WTC11 (cell line): ENCODE results near the gene VAMP3. TPM values are rescaled to one million over a fixed set of nuclear protein-coding genes. Genes with fewer than 3 reads are reported as not detected.

Source experiments
- ATAC-seq: fragments of 200-7000 bp; cut with Tn5 transposase; 2 replicates; pipeline ENCODE4 v1.10.0; 2021; ENCODE audit warnings: mild to moderate bottlenecking, moderate library complexity
- CTCF ChIA-PET: fragments of 300-600 bp; sonication (Branson Sonifier 250); formaldehyde crosslinking; loops from one replicate; lab custom pipeline; 2021; ENCODE audit warnings: antibody characterized with exemption; lab: Charles Lee
- POLR2A ChIA-PET: fragments of 350-600 bp; sonication (Branson Sonifier 250); formaldehyde crosslinking; loops from one replicate; lab custom pipeline; 2021; ENCODE audit warnings: antibody characterized with exemption; lab: Charles Lee
- DNase-seq: peaks from one replicate; pipeline ENCODE4 v3.0.0; 2021; ENCODE audit warnings: low spot score
- H3K27ac Mint-ChIP-seq: 2 replicates; pipeline ENCODE4 v1.8.0; 2021; ENCODE audit warnings: mixed read lengths
- H3K27me3 Mint-ChIP-seq: 2 replicates; pipeline ENCODE4 v1.8.0; 2021; ENCODE audit warnings: low read depth, mild to moderate bottlenecking, moderate library complexity, mixed read lengths
- H3K36me3 Mint-ChIP-seq: 2 replicates; pipeline ENCODE4 v1.8.0; 2021; ENCODE audit warnings: mixed read lengths
- H3K4me1 Mint-ChIP-seq: 2 replicates; pipeline ENCODE4 v1.8.0; 2022; ENCODE audit warnings: mixed read lengths
- H3K4me3 Mint-ChIP-seq: 2 replicates; pipeline ENCODE4 v1.8.0; 2021; ENCODE audit warnings: mild to moderate bottlenecking, moderate library complexity, mixed read lengths
- H3K9me3 Mint-ChIP-seq: 2 replicates; pipeline ENCODE4 v1.8.0; 2021; ENCODE audit warnings: mixed read lengths
- CREB1 ChIP-seq: sonication (generic); formaldehyde crosslinking; IDR thresholded peaks from 2 replicates; pipeline ENCODE4 v1.8.0; 2023; ENCODE audit warnings: mild to moderate bottlenecking, missing genetic modification reagents
- ELF4 ChIP-seq: sonication (generic); formaldehyde crosslinking; IDR thresholded peaks from 2 replicates; pipeline ENCODE4 v1.8.1; 2022; ENCODE audit warnings: low read depth, mild to moderate bottlenecking, moderate library complexity, missing genetic modification reagents
- ESRRA ChIP-seq: sonication (generic); formaldehyde crosslinking; IDR thresholded peaks from 2 replicates; pipeline ENCODE4 v1.8.1; 2022; ENCODE audit warnings: mild to moderate bottlenecking, missing genetic modification reagents, borderline replicate concordance
- FOXJ3 ChIP-seq: sonication (generic); formaldehyde crosslinking; IDR thresholded peaks from 2 replicates; pipeline ENCODE4 v1.9.0; 2021; ENCODE audit warnings: missing genetic modification reagents, mild to moderate bottlenecking, borderline replicate concordance
- MXD4 ChIP-seq: fragments of 250-450 bp; sonication (Bioruptor Pico); IDR thresholded peaks from 2 replicates; pipeline ENCODE4 v1.8.0; 2021; ENCODE audit warnings: mild to moderate bottlenecking, moderate library complexity, borderline replicate concordance
- NFATC4 ChIP-seq: fragments of 250-450 bp; sonication (Bioruptor Pico); IDR thresholded peaks from 2 replicates; pipeline ENCODE4 v1.9.0; 2021; ENCODE audit warnings: mild to moderate bottlenecking
- NR2C2 ChIP-seq: sonication (generic); formaldehyde crosslinking; IDR thresholded peaks from 2 replicates; pipeline ENCODE4 v1.8.0; 2022; ENCODE audit warnings: mild to moderate bottlenecking, missing genetic modification reagents
- NR3C1 ChIP-seq: sonication (generic); formaldehyde crosslinking; conservative IDR thresholded peaks from 2 replicates; pipeline ENCODE4 v1.8.1; 2023; ENCODE audit warnings: low read depth, mild to moderate bottlenecking, missing genetic modification reagents
- RORB ChIP-seq: fragments of 250-450 bp; sonication (Bioruptor Pico); IDR thresholded peaks from 2 replicates; pipeline ENCODE4 v1.9.0; 2021; ENCODE audit warnings: mild to moderate bottlenecking
- STAT6 ChIP-seq: sonication (generic); formaldehyde crosslinking; conservative IDR thresholded peaks from 2 replicates; pipeline ENCODE4 v1.8.1; 2023; ENCODE audit warnings: mild to moderate bottlenecking, low read depth, missing genetic modification reagents, moderate library complexity
- TEAD4 ChIP-seq: sonication (generic); formaldehyde crosslinking; IDR thresholded peaks from 2 replicates; pipeline ENCODE4 v1.8.0; 2022; ENCODE audit warnings: mild to moderate bottlenecking, missing genetic modification reagents
- ZNF396 ChIP-seq: fragments of 250-450 bp; sonication (Bioruptor Pico); IDR thresholded peaks from 2 replicates; pipeline ENCODE4 v1.8.0; 2021; ENCODE audit warnings: mild to moderate bottlenecking, moderate library complexity, borderline replicate concordance
- ZNF671 ChIP-seq: fragments of 250-450 bp; sonication (Bioruptor Pico); IDR thresholded peaks from 2 replicates; pipeline ENCODE4 v1.8.0; 2021; ENCODE audit warnings: mild to moderate bottlenecking
- ZSCAN18 ChIP-seq: fragments of 250-450 bp; sonication (Bioruptor Pico); IDR thresholded peaks from 2 replicates; pipeline ENCODE4 v2.1.2; 2022; ENCODE audit warnings: mild to moderate bottlenecking, moderate library complexity
- total RNA-seq: library from RNA; stranded (reverse); gene quantifications from 3 replicates; pipeline ENCODE4 v1.2.3, GENCODE V29; 2021
- TF ChIP-seq, protein P1 (sequence below): sonication (generic); formaldehyde crosslinking; IDR thresholded peaks from 2 replicates; pipeline ENCODE4 v1.8.0; 2023; ENCODE audit warnings: mild to moderate bottlenecking, missing genetic modification reagents
- TF ChIP-seq, protein P2 (sequence below): sonication (generic); formaldehyde crosslinking; IDR thresholded peaks from 2 replicates; pipeline ENCODE4 v1.8.1; 2023; ENCODE audit warnings: mild to moderate bottlenecking, missing genetic modification reagents, borderline replicate concordance
- TF ChIP-seq, protein P3 (sequence below): sonication (generic); formaldehyde crosslinking; IDR thresholded peaks from 2 replicates; pipeline ENCODE4 v1.8.0; 2022; ENCODE audit warnings: mild to moderate bottlenecking, missing genetic modification reagents
- TF ChIP-seq, protein P4 (sequence below): sonication (generic); formaldehyde crosslinking; IDR thresholded peaks from 2 replicates; pipeline ENCODE4 v1.8.1; 2022; ENCODE audit warnings: mild to moderate bottlenecking, missing genetic modification reagents, moderate library complexity, borderline replicate concordance

VAMP3 gene
- total RNA-seq, 1 experiment from 2014 or later: 40.2 TPM

DNA sequence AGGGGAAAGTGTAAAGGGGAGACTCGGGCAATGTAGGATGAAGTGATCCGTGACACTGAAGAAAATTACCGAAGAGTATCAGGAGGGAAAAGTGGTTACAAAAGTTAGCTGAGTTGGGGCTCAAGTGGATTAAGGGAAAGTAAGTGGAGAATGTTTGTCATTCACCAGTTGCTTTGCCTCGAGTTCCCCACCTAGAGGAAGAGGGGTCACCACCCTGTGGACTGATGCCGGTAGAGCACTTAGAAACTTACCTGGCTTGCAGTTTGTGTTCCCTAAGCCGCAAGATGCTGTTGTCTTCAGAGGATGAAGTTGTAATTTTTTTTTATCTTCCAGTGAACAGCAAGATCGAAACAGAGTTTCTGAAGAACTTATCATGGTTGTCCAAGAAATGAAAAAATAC is 14.0 kb downstream of the VAMP3 start:
- no peak for ATAC-seq
- DNase-seq: no peak

DNA sequence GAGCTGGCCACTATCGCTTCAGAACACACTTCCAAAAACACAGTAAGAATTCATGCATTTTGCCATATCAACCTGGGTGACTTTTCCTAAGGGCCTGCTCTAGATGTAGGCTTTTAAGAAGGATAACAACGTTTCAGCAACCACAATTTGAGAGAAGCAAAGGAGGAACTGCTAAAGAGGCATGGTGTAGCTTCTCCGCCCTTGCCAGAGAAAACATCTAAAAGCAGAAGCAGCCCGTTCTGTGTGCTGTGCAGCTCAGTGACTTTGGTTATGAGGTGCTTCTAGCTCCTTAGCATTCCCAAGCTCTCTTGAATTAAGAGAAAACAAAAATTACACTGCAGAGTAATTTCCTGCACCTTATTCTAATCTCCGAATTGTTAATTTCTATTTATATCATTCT is 15.7 kb downstream of the VAMP3 start:
- Mint-ChIP-seq H3K36me3 (peaks cover 64% of the 10 kb centered on the region), H3K9me3 (peaks cover 37% of the 10 kb centered on the region), H3K27me3 (peaks cover 14% of the 10 kb centered on the region), H3K4me3 (no peak overlapping the region), H3K27ac (no peak overlapping the region), H3K4me1 (peaks cover 10% of the 10 kb centered on the region)
- ATAC-seq (no peak), DNase-seq (no peak)
- ChIA-PET POLR2A (no interaction called here), CTCF (no interaction called here)
- TF ChIP-seq, protein P1, sequence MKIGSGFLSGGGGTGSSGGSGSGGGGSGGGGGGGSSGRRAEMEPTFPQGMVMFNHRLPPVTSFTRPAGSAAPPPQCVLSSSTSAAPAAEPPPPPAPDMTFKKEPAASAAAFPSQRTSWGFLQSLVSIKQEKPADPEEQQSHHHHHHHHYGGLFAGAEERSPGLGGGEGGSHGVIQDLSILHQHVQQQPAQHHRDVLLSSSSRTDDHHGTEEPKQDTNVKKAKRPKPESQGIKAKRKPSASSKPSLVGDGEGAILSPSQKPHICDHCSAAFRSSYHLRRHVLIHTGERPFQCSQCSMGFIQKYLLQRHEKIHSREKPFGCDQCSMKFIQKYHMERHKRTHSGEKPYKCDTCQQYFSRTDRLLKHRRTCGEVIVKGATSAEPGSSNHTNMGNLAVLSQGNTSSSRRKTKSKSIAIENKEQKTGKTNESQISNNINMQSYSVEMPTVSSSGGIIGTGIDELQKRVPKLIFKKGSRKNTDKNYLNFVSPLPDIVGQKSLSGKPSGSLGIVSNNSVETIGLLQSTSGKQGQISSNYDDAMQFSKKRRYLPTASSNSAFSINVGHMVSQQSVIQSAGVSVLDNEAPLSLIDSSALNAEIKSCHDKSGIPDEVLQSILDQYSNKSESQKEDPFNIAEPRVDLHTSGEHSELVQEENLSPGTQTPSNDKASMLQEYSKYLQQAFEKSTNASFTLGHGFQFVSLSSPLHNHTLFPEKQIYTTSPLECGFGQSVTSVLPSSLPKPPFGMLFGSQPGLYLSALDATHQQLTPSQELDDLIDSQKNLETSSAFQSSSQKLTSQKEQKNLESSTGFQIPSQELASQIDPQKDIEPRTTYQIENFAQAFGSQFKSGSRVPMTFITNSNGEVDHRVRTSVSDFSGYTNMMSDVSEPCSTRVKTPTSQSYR (CRISPR knock-in tag): no peak
- TF ChIP-seq NR3C1 (no peak), FOXJ3 (CRISPR knock-in tag) (no peak), ZNF671 (CRISPR knock-in tag) (no peak), ZNF396 (CRISPR knock-in tag) (no peak), STAT6 (CRISPR knock-in tag) (no peak), ZSCAN18 (no peak), NR2C2 (CRISPR knock-in tag) (no peak), ESRRA (CRISPR knock-in tag) (no peak), CREB1 (no peak), RORB (CRISPR knock-in tag) (no peak), ELF4 (CRISPR knock-in tag) (no peak), TEAD4 (CRISPR knock-in tag) (no peak), MXD4 (CRISPR knock-in tag) (no peak), NFATC4 (CRISPR knock-in tag) (no peak)
- TF ChIP-seq, protein P2, sequence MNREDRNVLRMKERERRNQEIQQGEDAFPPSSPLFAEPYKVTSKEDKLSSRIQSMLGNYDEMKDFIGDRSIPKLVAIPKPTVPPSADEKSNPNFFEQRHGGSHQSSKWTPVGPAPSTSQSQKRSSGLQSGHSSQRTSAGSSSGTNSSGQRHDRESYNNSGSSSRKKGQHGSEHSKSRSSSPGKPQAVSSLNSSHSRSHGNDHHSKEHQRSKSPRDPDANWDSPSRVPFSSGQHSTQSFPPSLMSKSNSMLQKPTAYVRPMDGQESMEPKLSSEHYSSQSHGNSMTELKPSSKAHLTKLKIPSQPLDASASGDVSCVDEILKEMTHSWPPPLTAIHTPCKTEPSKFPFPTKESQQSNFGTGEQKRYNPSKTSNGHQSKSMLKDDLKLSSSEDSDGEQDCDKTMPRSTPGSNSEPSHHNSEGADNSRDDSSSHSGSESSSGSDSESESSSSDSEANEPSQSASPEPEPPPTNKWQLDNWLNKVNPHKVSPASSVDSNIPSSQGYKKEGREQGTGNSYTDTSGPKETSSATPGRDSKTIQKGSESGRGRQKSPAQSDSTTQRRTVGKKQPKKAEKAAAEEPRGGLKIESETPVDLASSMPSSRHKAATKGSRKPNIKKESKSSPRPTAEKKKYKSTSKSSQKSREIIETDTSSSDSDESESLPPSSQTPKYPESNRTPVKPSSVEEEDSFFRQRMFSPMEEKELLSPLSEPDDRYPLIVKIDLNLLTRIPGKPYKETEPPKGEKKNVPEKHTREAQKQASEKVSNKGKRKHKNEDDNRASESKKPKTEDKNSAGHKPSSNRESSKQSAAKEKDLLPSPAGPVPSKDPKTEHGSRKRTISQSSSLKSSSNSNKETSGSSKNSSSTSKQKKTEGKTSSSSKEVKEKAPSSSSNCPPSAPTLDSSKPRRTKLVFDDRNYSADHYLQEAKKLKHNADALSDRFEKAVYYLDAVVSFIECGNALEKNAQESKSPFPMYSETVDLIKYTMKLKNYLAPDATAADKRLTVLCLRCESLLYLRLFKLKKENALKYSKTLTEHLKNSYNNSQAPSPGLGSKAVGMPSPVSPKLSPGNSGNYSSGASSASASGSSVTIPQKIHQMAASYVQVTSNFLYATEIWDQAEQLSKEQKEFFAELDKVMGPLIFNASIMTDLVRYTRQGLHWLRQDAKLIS: no peak
- TF ChIP-seq, protein P3, sequence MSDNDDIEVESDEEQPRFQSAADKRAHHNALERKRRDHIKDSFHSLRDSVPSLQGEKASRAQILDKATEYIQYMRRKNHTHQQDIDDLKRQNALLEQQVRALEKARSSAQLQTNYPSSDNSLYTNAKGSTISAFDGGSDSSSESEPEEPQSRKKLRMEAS (CRISPR knock-in tag): no peak
- TF ChIP-seq, protein P4, sequence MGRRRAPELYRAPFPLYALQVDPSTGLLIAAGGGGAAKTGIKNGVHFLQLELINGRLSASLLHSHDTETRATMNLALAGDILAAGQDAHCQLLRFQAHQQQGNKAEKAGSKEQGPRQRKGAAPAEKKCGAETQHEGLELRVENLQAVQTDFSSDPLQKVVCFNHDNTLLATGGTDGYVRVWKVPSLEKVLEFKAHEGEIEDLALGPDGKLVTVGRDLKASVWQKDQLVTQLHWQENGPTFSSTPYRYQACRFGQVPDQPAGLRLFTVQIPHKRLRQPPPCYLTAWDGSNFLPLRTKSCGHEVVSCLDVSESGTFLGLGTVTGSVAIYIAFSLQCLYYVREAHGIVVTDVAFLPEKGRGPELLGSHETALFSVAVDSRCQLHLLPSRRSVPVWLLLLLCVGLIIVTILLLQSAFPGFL (CRISPR knock-in tag): no peak

More for the DNA sequence above, 14.0 kb downstream of the VAMP3 start:
- H3K4me1 Mint-ChIP-seq: peaks cover 10% of the 10 kb centered on the region
- H3K4me3 Mint-ChIP-seq: peak overlapping the region; percentile 45
- H3K36me3 Mint-ChIP-seq: peaks cover 53% of the 10 kb centered on the region
- peaks cover 20% of the 10 kb centered on the region for H3K9me3 Mint-ChIP-seq
- peaks cover 14% of the 10 kb centered on the region for H3K27me3 Mint-ChIP-seq
- ChIA-PET CTCF (no interaction called here), POLR2A (no interaction called here)
- H3K27ac Mint-ChIP-seq: no peak overlapping the region
- TF ChIP-seq NR3C1: no peak
